Gastrocnemius medialis (tissue), 4 donors: ENCODE results near the gene GSK3B. TPM values are rescaled to one million over a fixed set of nuclear protein-coding genes. Genes with fewer than 3 reads are reported as not detected.

ENCODE experiments used
- ATAC-seq, 2 donors: fragments of 150-250 bp; one replicate each; pipeline ENCODE4 v1.9.1; 2016
- DNase-seq, 2 donors: peaks; one replicate each; pipeline ENCODE4 v3.0.0-alpha.2; 2019
- H3K27ac ChIP-seq, 4 donors: fragments of 200-600 bp; sonication (generic); 1 replicate in 1 of 4; 2 replicates in 3 of 4; pipeline ENCODE4 v1.5.1; 2016 to 2018; ENCODE audit warnings: mild to moderate bottlenecking in 2 of 4, moderate library complexity in 1 of 4
- H3K27me3 ChIP-seq, 3 donors: fragments of 200-600 bp; sonication (generic) in 2 of 3; 1 replicate in 1 of 3; 2 replicates in 2 of 3; pipeline versions ENCODE4 v1.5.1 to v1.6.0; 2016 to 2019; ENCODE audit warnings: mild to moderate bottlenecking in 1 of 3, moderate library complexity in 1 of 3
- H3K36me3 ChIP-seq, 2 donors: fragments of 200-600 bp; sonication (generic) in 1 of 2; one replicate each; pipeline ENCODE4 v1.5.1; 2017 to 2018
- H3K4me1 ChIP-seq, 2 donors: fragments of 200-600 bp; sonication (generic) in 1 of 2; one replicate each; pipeline ENCODE4 v1.5.1; 2016 to 2017; ENCODE audit warnings: mild to moderate bottlenecking in 2 of 2
- H3K4me3 ChIP-seq, 4 donors: fragments of 200-600 bp; sonication (generic) in 3 of 4; 1 replicate in 1 of 4; 2 replicates in 3 of 4; pipeline ENCODE4 v1.5.1; 2016 to 2019; ENCODE audit warnings: mild to moderate bottlenecking in 2 of 4
- H3K9me3 ChIP-seq, 3 donors: fragments of 200-600 bp; sonication (generic) in 2 of 3; 1 replicate in 1 of 3; 2 replicates in 2 of 3; pipeline ENCODE4 v1.5.1; 2016 to 2019
- POLR2A ChIP-seq, 2 donors: fragments of 450-650 bp; IDR thresholded peaks; one replicate each; pipeline ENCODE4 v1.6.1; 2017; ENCODE audit warnings: antibody characterized with exemption in 2 of 2, mild to moderate bottlenecking in 2 of 2, moderate library complexity in 2 of 2
- in situ Hi-C, 4 donors: fragments of 200-750 bp; cut with MboI; loops; one replicate each; pipeline versions ENCODE4 v1.15.0 to v1.8.0; 2017; ENCODE audit warnings: low sequenced_read_pairs in 4 of 4
- intact Hi-C: fragments of 100-400 bp; cut with DNase I; formaldehyde crosslinking; loops from one replicate; pipeline ENCODE4 v1.15.1; 2023; ENCODE audit warnings: low total_unique reads
- total RNA-seq, 4 donors: library from RNA; depleted of rRNA; stranded (reverse); fragments of >200 nt; gene quantifications; one replicate each; pipeline versions ENCODE4 v1.1.0 to v1.2.3, GENCODE V29; 2016
- TF ChIP-seq, protein P1 (sequence below), 5 experiments: fragments of 450-650 bp in 3 of 5; fragments of 200-600 bp in 2 of 5; sonication (generic) in 2 of 5; IDR thresholded peaks in 4 of 5; conservative IDR thresholded peaks in 1 of 5; 1 replicate in 4 of 5; 2 replicates in 1 of 5; pipeline ENCODE4 v1.5.1; 2016 to 2019; ENCODE audit warnings: antibody characterized with exemption in 5 of 5, mild to moderate bottlenecking in 3 of 5, moderate library complexity in 3 of 5

GSK3B gene
- total RNA-seq, 4 donors from 2014 or later: 30.7 to 47.4 (median 35.4) TPM

DNA sequence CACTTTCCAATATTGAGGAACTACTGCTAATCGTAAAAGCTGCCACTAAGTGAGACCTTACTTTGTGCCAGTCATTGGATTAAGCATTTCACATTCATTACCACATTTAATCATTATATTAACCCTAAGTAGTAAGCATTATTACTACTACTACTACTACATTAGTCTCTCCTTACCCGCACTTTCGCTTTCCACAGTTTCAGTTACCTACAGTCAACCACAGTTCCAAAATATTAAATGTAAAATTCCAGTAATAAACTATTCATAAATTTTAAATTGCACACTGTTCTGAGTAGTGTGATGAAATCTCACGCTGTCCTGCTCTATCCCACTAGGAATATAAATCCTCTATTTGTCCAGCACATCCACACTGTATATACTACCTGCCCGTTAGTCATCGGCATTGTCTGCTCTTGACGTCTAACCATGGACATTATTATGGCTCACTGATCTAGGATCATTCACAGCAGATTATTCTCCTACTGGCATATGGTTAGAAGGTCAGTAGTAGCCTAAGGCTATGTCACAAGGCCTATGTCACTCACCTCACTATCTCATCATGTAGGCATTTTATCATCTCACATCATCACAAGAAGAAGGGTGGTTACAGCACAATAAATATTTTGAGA, 121.1 kb downstream of the GSK3B start:
- intact Hi-C loops (no loop called here), in situ Hi-C loops (no loop called here)
- no peak for ATAC-seq

DNA sequence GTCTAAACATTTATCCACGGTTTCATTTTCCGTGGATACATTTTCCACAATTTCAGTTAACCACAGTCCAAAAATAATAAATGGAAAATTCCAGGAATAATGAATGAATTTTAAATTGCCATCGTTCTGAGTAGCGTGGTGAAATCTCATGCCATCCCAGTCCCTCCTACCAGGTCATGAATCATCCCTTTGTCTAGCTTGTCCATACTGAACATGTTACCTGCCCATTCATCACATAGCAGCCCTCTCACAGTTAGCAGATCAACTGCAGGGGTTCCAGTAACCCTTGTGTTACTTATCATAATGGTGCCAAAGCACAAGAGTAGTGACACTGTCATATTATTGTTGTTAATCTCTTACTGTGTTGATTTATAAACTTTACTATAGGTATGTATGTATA, 124.5 kb downstream of the GSK3B start:
- Histone ChIP-seq H3K4me1 (peaks cover 0 to 3% of the 10 kb centered on the region in 2 donors), H3K9me3 (no peaks in the 10 kb centered on the region), H3K27ac (no peak overlapping the region), H3K27me3 (no peaks in the 10 kb centered on the region), H3K4me3 (no peak overlapping the region), H3K36me3 (no peaks in the 10 kb centered on the region)
- DNase-seq (no peak), ATAC-seq (no peak)
- intact Hi-C loops: no loop called here
- TF ChIP-seq, protein P1, sequence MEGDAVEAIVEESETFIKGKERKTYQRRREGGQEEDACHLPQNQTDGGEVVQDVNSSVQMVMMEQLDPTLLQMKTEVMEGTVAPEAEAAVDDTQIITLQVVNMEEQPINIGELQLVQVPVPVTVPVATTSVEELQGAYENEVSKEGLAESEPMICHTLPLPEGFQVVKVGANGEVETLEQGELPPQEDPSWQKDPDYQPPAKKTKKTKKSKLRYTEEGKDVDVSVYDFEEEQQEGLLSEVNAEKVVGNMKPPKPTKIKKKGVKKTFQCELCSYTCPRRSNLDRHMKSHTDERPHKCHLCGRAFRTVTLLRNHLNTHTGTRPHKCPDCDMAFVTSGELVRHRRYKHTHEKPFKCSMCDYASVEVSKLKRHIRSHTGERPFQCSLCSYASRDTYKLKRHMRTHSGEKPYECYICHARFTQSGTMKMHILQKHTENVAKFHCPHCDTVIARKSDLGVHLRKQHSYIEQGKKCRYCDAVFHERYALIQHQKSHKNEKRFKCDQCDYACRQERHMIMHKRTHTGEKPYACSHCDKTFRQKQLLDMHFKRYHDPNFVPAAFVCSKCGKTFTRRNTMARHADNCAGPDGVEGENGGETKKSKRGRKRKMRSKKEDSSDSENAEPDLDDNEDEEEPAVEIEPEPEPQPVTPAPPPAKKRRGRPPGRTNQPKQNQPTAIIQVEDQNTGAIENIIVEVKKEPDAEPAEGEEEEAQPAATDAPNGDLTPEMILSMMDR (IDR thresholded peaks at IDR 0.05 in 4 of 5, conservative IDR thresholded peaks at IDR 0.05 in 1 of 5): no peak
- no peak for TF ChIP-seq POLR2A (IDR thresholded peaks at IDR 0.05)
- in situ Hi-C loops: no loop called here

More for the DNA sequence above, 121.1 kb downstream of the GSK3B start:
- Histone ChIP-seq H3K4me1 (peaks cover 10 to 11% of the 10 kb centered on the region in 2 donors), H3K9me3 (no peaks in the 10 kb centered on the region), H3K36me3 (no peaks in the 10 kb centered on the region), H3K27me3 (no peaks in the 10 kb centered on the region), H3K27ac (no peak overlapping the region), H3K4me3 (no peak overlapping the region)
- no peak for DNase-seq
- TF ChIP-seq POLR2A (IDR thresholded peaks at IDR 0.05): no peak
- TF ChIP-seq, protein P1 (IDR thresholded peaks at IDR 0.05 in 4 of 5, conservative IDR thresholded peaks at IDR 0.05 in 1 of 5): no peak

DNA sequence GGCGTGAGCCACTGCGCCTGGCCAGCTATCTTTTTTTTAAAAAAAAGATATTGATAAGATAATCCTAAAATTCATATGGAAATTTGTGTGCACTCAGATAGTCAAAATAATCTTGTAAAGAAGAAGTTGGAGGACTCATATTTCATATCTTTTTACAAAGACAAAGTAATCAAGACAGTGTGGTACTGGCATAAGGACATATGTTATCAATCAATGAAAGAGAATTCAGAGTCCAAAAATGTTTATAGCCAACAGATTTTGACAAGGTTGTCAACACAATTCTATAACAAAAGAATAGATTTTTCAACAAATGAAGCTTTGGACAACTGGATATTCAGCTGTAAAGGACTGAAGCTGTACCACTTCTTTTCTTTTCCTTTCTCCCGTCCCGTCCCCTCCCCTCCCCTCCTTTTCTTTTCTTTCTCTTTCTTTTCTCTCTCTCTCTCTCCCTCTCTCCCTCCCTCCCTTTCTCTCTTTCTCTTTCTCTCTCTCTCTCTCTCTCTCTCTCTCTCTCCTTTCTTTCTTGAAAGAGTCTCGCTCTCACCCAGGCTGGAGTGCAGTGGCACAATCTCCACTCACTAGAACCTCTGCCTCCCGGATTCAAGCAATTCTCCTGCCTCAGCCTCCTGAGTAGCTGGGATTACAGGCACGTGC, 126.8 kb downstream of the GSK3B start:
- H3K4me1 ChIP-seq: no peaks in the 10 kb centered on the region
- no peak overlapping the region for H3K4me3 ChIP-seq
- TF ChIP-seq, protein P1 (IDR thresholded peaks at IDR 0.05 in 4 of 5, conservative IDR thresholded peaks at IDR 0.05 in 1 of 5): no peak
- in situ Hi-C loops (no loop called here), intact Hi-C loops (no loop called here)
- H3K27ac ChIP-seq: no peak overlapping the region
- no peaks in the 10 kb centered on the region for H3K9me3 ChIP-seq
- H3K36me3 ChIP-seq: no peaks in the 10 kb centered on the region
- no peaks in the 10 kb centered on the region for H3K27me3 ChIP-seq
- DNase-seq (no peak), ATAC-seq (no peak)

DNA sequence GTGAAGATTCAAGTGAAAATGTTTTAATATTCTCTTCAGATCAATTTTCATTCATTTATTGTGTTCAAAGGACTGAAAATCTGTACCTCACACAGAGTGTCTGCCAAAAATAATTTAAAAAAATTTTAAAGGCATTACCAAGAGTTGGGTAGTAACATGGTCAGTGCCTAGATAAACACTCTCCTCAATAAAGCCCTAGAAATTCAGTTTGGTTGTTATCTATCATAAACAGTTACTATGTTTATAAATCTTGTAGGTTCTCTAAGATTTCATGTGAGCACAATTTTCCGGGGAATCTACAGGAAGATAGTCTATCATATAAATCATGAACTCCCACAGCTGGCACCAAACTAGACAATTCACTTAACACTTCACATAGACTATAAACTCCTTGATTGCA, 128.6 kb downstream of the GSK3B start:
- DNase-seq: no peak
- in situ Hi-C loops: no loop called here

More for the DNA sequence above, 128.6 kb downstream of the GSK3B start:
- no peaks in the 10 kb centered on the region for H3K9me3 ChIP-seq
- no peaks in the 10 kb centered on the region for H3K27me3 ChIP-seq
- no peak overlapping the region for H3K4me3 ChIP-seq
- no peaks in the 10 kb centered on the region for H3K4me1 ChIP-seq
- no peak overlapping the region for H3K27ac ChIP-seq
- intact Hi-C loops: no loop called here
- ATAC-seq: no peak
- TF ChIP-seq POLR2A (IDR thresholded peaks at IDR 0.05): no peak
- TF ChIP-seq, protein P1 (IDR thresholded peaks at IDR 0.05 in 4 of 5, conservative IDR thresholded peaks at IDR 0.05 in 1 of 5): no peak
- no peaks in the 10 kb centered on the region for H3K36me3 ChIP-seq
